ENCODE data around the gene DCX. TPM values are rescaled to one million over a fixed set of nuclear protein-coding genes. Genes with fewer than 3 reads are reported as not detected.

Gene DCX
- total and polyA plus RNA-seq, 2 of the 4 experiments (the other 2 are of a cell fraction) = not detected

DNA sequence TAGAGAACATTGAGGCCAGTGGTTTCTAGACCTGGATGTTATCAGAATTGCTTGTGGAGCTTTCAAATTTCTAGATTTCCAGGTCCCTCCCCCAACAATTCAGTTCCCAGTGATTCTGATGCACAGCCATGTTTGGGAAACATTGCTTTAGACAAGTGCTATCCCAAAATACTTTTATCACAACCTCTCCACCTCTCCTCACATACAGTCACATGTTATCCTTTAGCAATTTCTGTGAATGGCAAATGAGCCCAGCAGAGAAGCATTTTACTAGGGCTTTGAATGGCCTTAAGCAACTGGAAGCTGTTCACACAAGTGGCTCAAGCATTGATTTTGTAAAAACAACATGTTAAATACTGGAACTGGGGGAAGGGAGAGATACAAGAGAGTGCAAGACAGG lies 29.7 kb downstream of the DCX start:
- H2BK5ac ChIP-seq (ENCODE audit: low read depth, low read length, poor library complexity, severe bottlenecking) = no peak overlapping the region
- no peak overlapping the region for H2AK9ac ChIP-seq (replicated peaks; ENCODE audit: low read depth, low read length, poor library complexity)
- no peaks in the 10 kb centered on the region for H3K36me3 ChIP-seq (ENCODE audit: control insufficient read depth, insufficient read depth, low read length)
- no peak overlapping the region for H2BK120ac ChIP-seq (ENCODE audit: low read depth, low read length)
- no peak overlapping the region for H3K4me2 ChIP-seq (ENCODE audit: low read depth, low read length)
- H4K8ac ChIP-seq (ENCODE audit: low read depth in 2 of 2, low read length in 2 of 2) = no peak overlapping the region
- H3K27me3 ChIP-seq (ENCODE audit: control insufficient read depth, insufficient read depth, low read length) = no peaks in the 10 kb centered on the region
- ChIA-PET CTCF (no interaction called here), POLR2A (ENCODE audit: unreplicated experiment) (no interaction called here)
- H3K4me3 ChIP-seq (ENCODE audit: insufficient read depth, low read depth, low read length) = no peak overlapping the region
- no peak overlapping the region for H3K4ac ChIP-seq (ENCODE audit: low read depth, low read length)
- no peak overlapping the region for H2AFZ ChIP-seq (replicated peaks; ENCODE audit: low read length, poor library complexity)
- H3K27ac ChIP-seq (ENCODE audit: insufficient read depth, low read length) = no peak overlapping the region
- H3K18ac ChIP-seq (ENCODE audit: low read depth, low read length) = no peak overlapping the region
- no peak overlapping the region for H4K5ac ChIP-seq (ENCODE audit: low read depth, low read length)
- H3K9me3 ChIP-seq (ENCODE audit: control insufficient read depth, insufficient read depth, low read length) = no peaks in the 10 kb centered on the region
- H2AK5ac ChIP-seq (ENCODE audit: low read depth, low read length) = no peak overlapping the region
- intact Hi-C loops (cut with micrococcal nuclease) = no loop called here
- DNase-seq = no peak
- no peaks in the 10 kb centered on the region for H3K79me1 ChIP-seq (ENCODE audit: low read depth in 1 of 2, low read length in 2 of 2)
- H3K56ac ChIP-seq (ENCODE audit: extremely low read depth, insufficient read depth, low read length) = no peak overlapping the region
- no peak for ATAC-seq (ENCODE audit: low read depth)
- dilution Hi-C loops (cut with HindIII; ENCODE audit: low sequenced_read_pairs, unreplicated experiment) = no loop called here
- no peaks in the 10 kb centered on the region for H3K4me1 ChIP-seq (ENCODE audit: control insufficient read depth, insufficient read depth, low read length)
- no peak overlapping the region for H3K9ac ChIP-seq (ENCODE audit: low read depth, low read length)
- no TSS peak for BruUV-seq (replicated peaks)
- H4K20me1 ChIP-seq (ENCODE audit: insufficient read depth, low read length) = no peaks in the 10 kb centered on the region
- no peak for TF ChIP-seq NFE2L2 (IDR thresholded peaks at IDR 0.05; ENCODE audit: low read depth, low read length)
- TF ChIP-seq RFX5 (IDR thresholded peaks at IDR 0.05; ENCODE audit: low read depth, low read length) = no peak
- no peak for TF ChIP-seq POLR2A (IDR thresholded peaks at IDR 0.05; ENCODE audit: low read depth, low read length)
- no peak for TF ChIP-seq RCOR1 (IDR thresholded peaks at IDR 0.05; ENCODE audit: insufficient replicate concordance, low read length)
- TF ChIP-seq MXI1 (IDR thresholded peaks at IDR 0.05; ENCODE audit: borderline replicate concordance, low read depth, low read length) = no peak
- TF ChIP-seq CHD1 (IDR thresholded peaks at IDR 0.05; ENCODE audit: low read depth, low read length) = no peak
- no peak for TF ChIP-seq RAD21 (IDR thresholded peaks at IDR 0.05; ENCODE audit: low read length)
- H2BK15ac ChIP-seq (ENCODE audit: low read depth, low read length) = no peak overlapping the region
- H3K23ac ChIP-seq (ENCODE audit: low read depth, low read length) = no peak overlapping the region
- H3K9me1 ChIP-seq (ENCODE audit: insufficient read depth, low read length) = no peaks in the 10 kb centered on the region
- in situ Hi-C loops (cut with MboI; ENCODE audit: low sequenced_read_pairs) = no loop called here
- no peak overlapping the region for H3K14ac ChIP-seq (replicated peaks; ENCODE audit: low read depth, low read length)
- no peak overlapping the region for H2BK20ac ChIP-seq (ENCODE audit: low read depth, low read length)
- H4K91ac ChIP-seq (ENCODE audit: insufficient read depth, low read depth, low read length) = no peak overlapping the region

Measured in IMR-90 (cell line).